A204.1 (cell line): ENCODE measurements around the gene SART1.
"Not testable (repeated sequence)": the region's sequence is repeated elsewhere in the genome, so short reads cannot be mapped to it uniquely, and the experiment has no call there.

Experiments used
- FAIRE-seq: peaks from 2 replicates; lab custom pipeline; 2012; peaks lifted over from hg19 to GRCh38; lab: Jason Lieb, UNC

The SART1 gene

DNA sequence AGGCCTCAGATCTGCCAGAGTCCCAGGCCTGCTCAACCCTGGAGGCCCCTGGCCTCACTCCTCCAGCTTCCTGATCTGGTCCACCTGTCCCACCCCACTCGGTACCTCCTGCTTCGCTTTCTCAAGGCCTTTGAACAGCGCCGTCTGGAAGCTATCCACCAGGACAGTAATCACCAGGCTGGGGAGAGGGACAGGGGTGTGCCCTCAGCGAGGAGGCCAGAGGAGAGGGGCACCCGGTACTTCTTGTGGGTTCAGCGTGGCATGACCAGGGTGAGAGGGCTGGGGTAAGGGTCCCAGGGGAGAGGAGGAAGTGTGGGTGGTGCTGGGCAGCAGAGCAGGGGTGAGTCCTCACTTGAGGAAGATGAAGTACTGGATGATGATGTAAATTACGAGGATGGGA, 58.7 kb downstream of the SART1 start:
- no peak for FAIRE-seq

DNA sequence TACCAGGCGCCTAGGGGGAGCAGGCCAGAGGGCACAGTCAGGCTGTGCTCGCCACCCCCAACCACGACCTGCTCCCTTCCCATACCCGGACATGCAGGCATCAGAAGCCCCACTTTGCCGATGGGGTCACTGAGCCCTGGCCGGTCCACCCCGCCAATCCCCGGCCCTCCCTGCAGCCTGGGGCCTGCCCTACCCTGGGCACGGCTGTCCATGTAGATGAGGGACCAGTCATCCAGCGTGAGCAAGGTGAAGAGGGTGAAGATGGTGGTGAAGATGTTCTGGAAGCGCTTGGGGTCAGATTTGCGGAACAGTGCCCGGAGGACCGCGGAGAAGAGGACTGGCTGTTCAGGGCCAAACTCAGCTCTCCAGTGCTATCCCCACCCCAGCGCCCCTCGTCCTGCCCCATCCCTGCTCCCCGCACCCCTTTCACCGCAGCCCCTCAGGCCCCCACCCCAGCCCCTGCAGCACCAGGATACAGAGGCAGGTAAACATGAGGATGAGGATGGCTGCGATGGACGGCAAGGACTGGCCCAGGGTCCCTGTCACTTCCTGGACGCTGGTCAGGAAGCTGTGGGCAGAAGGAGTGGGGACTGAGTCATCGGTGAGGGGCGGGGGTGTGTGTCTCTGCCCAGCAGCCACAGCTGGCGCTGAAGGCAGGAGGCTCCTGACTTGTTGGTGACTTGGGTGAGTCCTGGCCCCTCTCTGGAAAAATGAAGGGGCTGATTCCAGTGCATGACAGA, 59.3 kb downstream of the SART1 start:
- FAIRE-seq, result no peak

DNA sequence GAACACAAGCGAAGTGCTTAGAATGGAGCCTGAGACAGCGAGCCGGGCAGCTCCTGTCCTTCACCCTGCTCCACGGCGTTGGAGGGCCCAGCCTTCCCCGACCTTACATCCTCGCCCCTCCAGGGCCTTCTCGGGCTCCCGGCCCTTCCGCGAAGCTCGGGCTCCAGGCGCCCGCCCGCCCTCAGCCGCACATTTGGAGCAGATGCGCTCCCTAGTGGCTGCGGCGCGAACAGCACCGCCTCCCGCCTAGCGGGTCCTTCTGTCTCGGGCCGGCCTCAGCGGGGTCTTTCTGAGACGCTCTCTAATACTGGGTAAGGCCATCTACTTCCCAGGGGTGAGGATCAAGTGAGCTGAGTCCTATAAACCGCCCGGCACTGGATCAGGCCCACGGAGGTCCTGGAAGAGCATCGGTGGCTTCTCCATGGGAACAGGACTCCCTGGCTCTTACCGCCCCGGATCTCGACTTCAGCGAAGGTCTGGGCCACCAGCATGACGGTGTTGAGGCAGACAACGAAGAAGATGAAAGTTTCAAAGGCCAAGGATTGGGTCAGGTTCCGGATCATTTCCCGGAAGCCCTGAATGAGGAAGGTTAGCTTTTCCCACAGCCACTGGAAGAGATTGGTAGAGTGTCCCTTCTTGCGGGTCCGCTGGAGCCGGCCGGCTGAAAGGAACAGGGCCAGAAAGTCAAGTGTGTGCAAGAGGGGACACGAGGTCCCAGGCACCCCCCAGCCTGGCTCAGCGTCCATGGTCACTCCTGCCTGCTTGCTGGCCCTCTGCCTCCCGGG, 61.1 kb downstream of the SART1 start:
- no peak for FAIRE-seq

DNA sequence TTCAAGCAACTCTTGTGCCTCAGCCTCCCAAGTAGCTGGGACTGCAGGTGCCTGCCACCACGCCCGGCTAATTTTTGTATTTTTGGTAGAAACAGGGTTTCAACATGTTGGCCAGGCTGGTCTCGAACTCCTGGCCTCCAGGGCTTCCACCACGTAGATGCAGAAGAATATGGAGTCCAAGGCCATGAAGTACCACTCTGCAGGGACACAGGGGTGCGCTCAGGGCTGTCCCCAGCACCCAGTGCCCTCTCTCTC, 61.6 kb downstream of the SART1 start:
- not testable (repeated sequence) for FAIRE-seq

DNA sequence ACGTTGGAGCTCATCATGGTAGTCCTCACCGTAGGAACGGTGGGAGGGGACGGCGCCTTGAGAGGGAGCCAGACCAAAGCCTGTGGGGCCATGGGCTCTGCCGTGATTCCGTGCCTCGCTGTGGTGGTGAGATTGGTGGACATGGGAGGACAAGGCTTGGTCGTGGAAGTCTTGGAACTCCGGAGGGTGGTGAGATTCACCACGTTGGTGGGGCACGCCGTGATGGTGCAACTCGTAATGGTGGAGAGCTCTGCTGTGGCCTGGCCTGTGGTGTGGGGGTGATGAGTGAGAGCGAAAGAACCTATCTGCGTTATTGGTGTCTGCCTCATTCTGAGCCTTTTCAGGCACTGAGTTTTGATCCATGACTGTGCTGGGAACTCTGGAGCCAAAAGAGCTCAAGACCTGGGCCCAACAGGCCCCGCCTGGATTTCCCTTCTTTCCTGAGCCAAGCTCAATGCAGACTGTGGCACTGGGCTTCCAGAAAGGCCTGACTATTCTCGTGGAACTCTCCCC, 64.5 kb downstream of the SART1 start, which contains the start of gene CATSPER1:
CATSPER1 (minus strand) TSS at position 463 of the 513 bp plus-strand sequence; CDS start at position 363, 100 bp downstream.
- no peak for FAIRE-seq
